OCI-M2 (cell line): Measurements from ENCODE around the gene TRAPPC6A.

Experiments
- DNase-seq: peaks from one replicate; lab custom pipeline; 2025; ENCODE audit not compliant: unreplicated experiment; lab: John Stamatoyannopoulos, UW

The TRAPPC6A gene

GRCh38 chr19:45177817-45178261 is at the start of gene TRAPPC6A:
TSS of gene TRAPPC6A (minus strand) at chr19:45178237. CDS start at chr19:45178218, 19 bp downstream.
- DNase-seq: no peak

DNA sequence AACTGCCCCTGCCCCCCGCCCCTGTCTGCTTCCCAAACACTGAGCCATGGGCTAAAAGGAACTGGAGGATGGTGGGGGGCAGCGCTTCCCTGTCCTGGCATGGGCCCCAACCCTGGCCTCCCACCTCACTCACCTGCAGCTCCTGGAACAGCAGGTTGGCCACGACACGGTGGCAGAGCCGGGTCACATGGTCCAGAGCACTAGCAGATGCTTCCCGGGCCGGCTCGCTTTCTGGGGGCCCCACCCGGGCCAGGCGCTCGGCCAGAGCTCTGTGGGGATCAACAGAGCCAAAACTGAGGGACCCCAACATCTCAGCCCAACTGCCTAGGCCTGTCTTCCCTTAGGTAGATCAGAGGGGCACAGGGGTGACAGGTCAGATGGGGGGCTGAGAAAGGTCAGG is 46.6 kb upstream of the TRAPPC6A start:
- DNase-seq: no peak

GRCh38 chr19:45223879-45224278 is 45.8 kb upstream of the TRAPPC6A start:
- DNase-seq: no peak

DNA sequence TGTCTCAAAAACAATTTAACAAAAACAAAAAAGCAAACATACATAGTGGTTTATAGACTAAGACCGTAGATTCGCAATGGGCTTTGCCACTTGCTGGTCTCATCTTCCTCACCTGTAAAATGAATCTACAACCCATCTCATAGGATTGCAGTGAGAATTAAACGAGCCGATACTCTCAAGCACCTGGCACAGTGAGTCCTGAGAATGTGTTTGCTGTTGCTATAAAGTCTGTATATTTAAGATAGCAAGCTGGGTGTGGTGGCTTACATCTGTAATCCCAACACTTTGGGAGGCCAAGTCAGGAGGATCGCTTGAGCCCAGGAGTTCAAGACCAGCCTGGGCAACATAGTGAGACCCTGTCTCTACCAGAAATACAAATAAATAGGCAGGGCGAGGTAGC is 44.7 kb upstream of the TRAPPC6A start:
- DNase-seq: no peak

DNA sequence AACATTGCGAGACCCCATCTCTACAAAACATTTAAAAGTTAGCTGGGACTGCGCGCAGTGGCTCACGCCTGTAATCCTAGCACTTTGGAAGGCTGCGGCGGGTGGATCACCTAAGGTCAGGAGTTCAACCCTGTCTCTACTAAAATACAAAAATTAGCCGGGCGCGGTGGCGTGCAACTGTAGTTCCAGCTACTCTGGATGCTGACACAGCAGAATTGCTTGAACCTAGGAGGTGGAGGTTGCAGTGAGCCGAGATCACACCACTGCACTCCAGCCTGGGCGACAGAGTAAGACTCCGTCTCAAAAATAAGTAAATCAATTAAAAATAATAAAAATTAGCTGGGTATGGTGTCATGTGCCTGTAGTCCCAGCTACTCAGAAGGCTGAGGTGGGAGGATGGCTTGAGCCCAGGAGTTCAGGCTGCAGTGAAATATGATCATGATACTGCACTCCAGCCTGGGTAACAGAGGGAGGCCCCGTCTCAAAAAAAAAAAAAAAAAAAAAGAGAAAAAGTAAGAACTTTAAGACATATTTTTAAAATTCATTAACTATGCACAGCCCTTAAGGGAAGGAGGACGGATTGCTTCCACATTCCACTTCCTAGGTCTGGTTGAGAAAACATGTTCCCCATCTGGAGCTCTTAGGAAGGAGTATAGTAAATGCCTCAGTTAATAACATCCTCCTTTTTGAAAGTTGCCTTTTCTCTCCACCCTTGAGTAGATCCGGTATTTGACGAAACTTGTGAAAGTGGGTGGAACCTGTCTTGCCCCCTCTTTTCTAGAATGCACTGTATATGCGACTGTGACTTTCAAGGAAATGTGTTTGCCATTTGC is 41.1 kb upstream of the TRAPPC6A start:
- DNase-seq: no peak

GRCh38 chr19:45218426-45218825 is 40.4 kb upstream of the TRAPPC6A start:
- no peak for DNase-seq

- no peak for DNase-seq
Measured at GRCh38 chr19:45217957-45218334, 39.9 kb upstream of the TRAPPC6A start.

GRCh38 chr19:45217193-45217956 is 39.3 kb upstream of the TRAPPC6A start:
- no peak for DNase-seq

- no peak for DNase-seq
Measured at GRCh38 chr19:45216667-45217066, 38.6 kb upstream of the TRAPPC6A start.

- DNase-seq: no peak
Measured at GRCh38 chr19:45215391-45216191, 37.6 kb upstream of the TRAPPC6A start.

DNA sequence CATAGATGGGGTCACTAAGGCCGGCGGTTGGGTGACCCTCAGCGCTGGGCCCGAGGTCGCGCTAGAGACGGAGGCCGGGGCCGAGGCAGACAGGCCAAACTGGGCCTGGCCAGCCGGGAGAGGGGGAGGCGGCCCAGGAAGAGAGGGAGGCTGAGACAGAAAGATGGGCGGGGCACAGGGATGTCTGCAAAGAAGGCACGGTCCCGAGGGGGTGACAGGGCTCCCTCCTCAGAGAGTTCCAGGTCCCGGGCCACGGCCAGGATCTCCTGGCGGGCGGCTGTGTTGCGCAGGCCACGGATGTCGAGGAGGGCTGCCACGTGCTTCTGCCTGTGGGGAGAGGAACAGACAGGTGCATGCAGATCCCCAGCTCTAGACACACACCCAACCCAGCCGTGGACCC is 35.0 kb upstream of the TRAPPC6A start:
- DNase-seq: no peak

- DNase-seq: no peak
Measured at GRCh38 chr19:45211751-45212381, 33.8 kb upstream of the TRAPPC6A start.

GRCh38 chr19:45206328-45206727 is 28.3 kb upstream of the TRAPPC6A start:
- no peak for DNase-seq

GRCh38 chr19:45205810-45206209 is 27.8 kb upstream of the TRAPPC6A start:
- no peak for DNase-seq

DNA sequence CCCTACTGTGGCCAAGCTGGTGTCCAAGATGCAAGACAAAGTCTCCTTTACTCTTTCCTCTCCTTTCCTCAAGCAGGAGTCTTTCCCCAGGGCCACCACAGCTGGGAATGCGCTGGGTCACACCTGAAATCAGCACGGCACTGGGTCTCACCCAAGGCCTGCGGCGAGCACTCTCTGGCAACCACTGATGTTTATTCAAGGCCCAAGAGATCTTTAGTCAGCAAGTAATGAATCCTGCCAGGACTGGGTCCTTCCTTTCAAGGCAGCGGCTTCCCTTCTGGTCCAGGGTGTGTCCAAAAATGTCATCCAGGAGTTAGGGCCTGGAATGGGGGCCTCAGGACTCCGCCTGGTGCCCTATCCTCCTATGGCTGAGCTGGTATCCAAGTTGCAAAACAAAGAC is 24.6 kb upstream of the TRAPPC6A start:
- no peak for DNase-seq

- no peak for DNase-seq
Measured at GRCh38 chr19:45200568-45200967, 22.5 kb upstream of the TRAPPC6A start.

DNA sequence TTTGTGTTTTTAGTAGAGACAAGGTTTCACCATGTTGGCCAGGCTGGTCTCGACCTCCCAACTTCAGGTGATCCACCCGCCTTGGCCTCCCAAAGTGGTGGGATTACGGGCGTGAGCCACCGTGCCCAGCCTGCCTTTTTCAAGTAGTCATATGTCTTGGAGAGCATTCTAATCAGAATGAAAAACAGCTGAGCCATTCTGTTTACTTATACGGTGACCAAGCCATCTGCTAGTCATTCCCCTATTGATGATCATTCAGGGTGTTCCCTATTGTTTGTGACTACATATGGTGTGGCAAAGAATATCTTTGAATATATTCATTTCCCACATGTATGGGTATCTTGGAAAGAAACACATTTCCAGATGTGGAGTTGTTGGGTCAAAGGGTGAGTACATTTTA is 17.7 kb upstream of the TRAPPC6A start:
- DNase-seq: no peak

GRCh38 chr19:45191375-45191774 is 13.3 kb upstream of the TRAPPC6A start:
- DNase-seq: no peak

DNA sequence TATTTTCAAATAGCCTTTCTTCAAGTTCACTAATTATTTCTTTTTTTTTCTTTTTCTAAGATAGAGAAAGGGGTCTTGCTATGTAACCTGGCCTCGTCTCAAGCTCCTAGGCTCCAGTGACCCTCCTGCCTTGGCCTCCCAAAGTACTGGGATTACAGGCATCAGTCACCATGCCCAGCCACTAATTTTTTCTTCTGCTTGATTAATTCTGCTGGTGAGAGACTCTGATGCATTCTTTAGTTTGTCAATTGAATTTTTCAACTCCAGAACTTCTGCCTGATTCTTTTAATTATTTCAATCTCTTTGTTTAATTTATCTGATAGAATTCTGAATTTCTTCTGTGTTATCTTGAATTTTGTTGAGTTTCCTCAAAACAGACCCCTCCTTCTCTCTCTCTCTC is 11.9 kb upstream of the TRAPPC6A start:
- DNase-seq: no peak

DNA sequence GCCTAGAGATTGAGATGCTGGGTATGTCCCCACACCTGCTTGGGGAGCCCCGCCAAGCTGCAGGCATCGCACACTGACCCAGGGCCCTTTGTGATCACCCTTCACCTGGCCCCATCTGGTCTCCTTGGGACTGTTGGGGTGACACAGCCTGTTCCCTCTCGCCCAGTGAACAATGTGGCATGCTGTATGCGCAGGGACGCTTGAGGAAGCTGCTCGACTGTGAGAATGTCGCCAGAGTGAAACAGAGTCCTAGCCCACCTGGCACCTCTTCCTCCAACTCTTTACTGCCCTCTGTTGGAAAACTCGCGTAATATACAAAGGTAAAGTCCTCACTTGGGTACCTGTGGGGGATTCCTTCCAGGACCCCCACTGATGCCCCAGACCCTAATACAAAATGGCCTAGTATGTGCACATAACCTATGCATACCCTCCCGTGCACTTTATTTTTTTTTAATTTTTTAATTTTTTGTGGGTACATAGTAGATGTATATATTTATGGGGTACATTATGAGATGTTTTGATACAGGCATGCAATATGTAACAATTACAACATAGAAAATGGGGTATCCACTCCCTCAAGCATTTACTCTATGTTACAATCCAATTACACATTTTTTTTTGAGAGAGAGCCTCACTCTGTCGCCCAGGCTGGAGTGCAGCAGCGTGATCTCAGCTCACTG is 9.5 kb upstream of the TRAPPC6A start:
- DNase-seq: no peak
